H1 (cell line): ENCODE results near the gene MOB3B. TPM values are rescaled to one million over a fixed set of nuclear protein-coding genes. Genes with fewer than 3 reads are reported as not detected.

Experiments
- CTCF ChIA-PET: fragments of 300-600 bp; sonication (Branson Sonifier 250); formaldehyde crosslinking; loops from one replicate; lab custom pipeline; 2021; ENCODE audit not compliant: partially characterized antibody; lab: Charles Lee
- POLR2A ChIA-PET: fragments of 300-600 bp; sonication (Branson Sonifier 250); formaldehyde crosslinking; loops from one replicate; lab custom pipeline; 2021; ENCODE audit warnings: inconsistent platforms; ENCODE audit not compliant: partially characterized antibody; lab: Charles Lee
- DNase-seq, 2 experiments: peaks; one replicate each; pipeline versions ENCODE4 v3.0.0 to v3.0.0-alpha.2; 2010 to 2022; ENCODE audit warnings: low spot score in 2 of 2, low read depth in 1 of 2, mixed read lengths in 1 of 2
- FAIRE-seq: peaks from 2 replicates; lab custom pipeline; 2011; peaks lifted over from hg19 to GRCh38; lab: Jason Lieb, UNC
- H2AFZ ChIP-seq: 2 replicates; pipeline ENCODE4 v1.8.1; 2012; ENCODE audit warnings: low read length, inconsistent platforms
- H2AK5ac ChIP-seq: 2 replicates; pipeline ENCODE4 v1.6.1; 2013; ENCODE audit warnings: low read depth, low read length
- H2BK120ac ChIP-seq: replicated peaks from 2 replicates; pipeline ENCODE3; 2013; ENCODE audit warnings: low read depth, low read length, inconsistent platforms
- H2BK12ac ChIP-seq: 2 replicates; pipeline ENCODE4 v1.6.1; 2013; ENCODE audit warnings: low read depth, low read length
- H2BK15ac ChIP-seq: 2 replicates; pipeline ENCODE4 v1.6.1; 2013; ENCODE audit warnings: low read length
- H2BK20ac ChIP-seq: 2 replicates; pipeline ENCODE4 v1.6.1; 2013; ENCODE audit warnings: low read length
- H2BK5ac ChIP-seq: 2 replicates; pipeline ENCODE4 v1.6.1; 2013; ENCODE audit warnings: low read depth, low read length
- H3K14ac ChIP-seq: 2 replicates; pipeline ENCODE4 v1.6.1; 2013; ENCODE audit warnings: inconsistent platforms; ENCODE audit not compliant: insufficient read length
- H3K18ac ChIP-seq: 2 replicates; pipeline ENCODE4 v1.6.1; 2013; ENCODE audit warnings: low read length; ENCODE audit errors: extremely low read depth
- H3K23ac ChIP-seq: 2 replicates; pipeline ENCODE4 v1.6.1; 2013; ENCODE audit warnings: inconsistent platforms; ENCODE audit not compliant: insufficient read length
- H3K23me2 ChIP-seq: 2 replicates; pipeline ENCODE4 v1.6.1; 2013; ENCODE audit warnings: low read depth, low read length
- H3K27ac ChIP-seq: 2 replicates; pipeline ENCODE4 v1.6.1; 2011; ENCODE audit warnings: low read depth, low read length, inconsistent platforms
- H3K27me3 ChIP-seq, 4 experiments: replicated peaks in 1 of 4; 1 replicate in 1 of 4; 2 replicates in 3 of 4; pipeline versions ENCODE4 v1.6.1 to v1.8.1; 2011 to 2013; ENCODE audit warnings: low read length in 3 of 4, mild to moderate bottlenecking in 3 of 4, inconsistent platforms in 2 of 4, mixed read lengths in 2 of 4, moderate library complexity in 1 of 4; ENCODE audit not compliant: control insufficient read depth in 3 of 4, insufficient read depth in 3 of 4; ENCODE audit errors: extremely low read depth in 1 of 4
- H3K36me3 ChIP-seq, 4 experiments: 2 replicates each; pipeline versions ENCODE4 v1.6.1 to v1.8.1; 2011 to 2013; ENCODE audit warnings: mild to moderate bottlenecking in 4 of 4, low read length in 3 of 4, moderate library complexity in 2 of 4, control low read depth in 1 of 4, inconsistent platforms in 1 of 4; ENCODE audit not compliant: insufficient read depth in 4 of 4, control insufficient read depth in 2 of 4
- H3K4ac ChIP-seq: replicated peaks from 2 replicates; pipeline ENCODE3; 2013; ENCODE audit warnings: low read length, low read depth, mixed read lengths, inconsistent platforms; ENCODE audit not compliant: insufficient read length
- H3K4me1 ChIP-seq, 4 experiments: replicated peaks in 1 of 4; 1 replicate in 1 of 4; 2 replicates in 3 of 4; pipeline versions ENCODE4 v1.6.1 to v1.8.1; 2011 to 2013; ENCODE audit warnings: low read length in 3 of 4, inconsistent platforms in 2 of 4, mixed read lengths in 1 of 4; ENCODE audit not compliant: insufficient read depth in 4 of 4, control insufficient read depth in 3 of 4
- H3K4me2 ChIP-seq, 2 experiments: 2 replicates each; pipeline versions ENCODE4 v1.6.1 to v1.8.1; 2011 to 2013; ENCODE audit warnings: low read depth in 2 of 2, low read length in 2 of 2, control low read depth in 1 of 2, inconsistent platforms in 1 of 2, mild to moderate bottlenecking in 1 of 2; ENCODE audit not compliant: insufficient read depth in 1 of 2
- H3K4me3 ChIP-seq, 4 experiments: fragments of 200-600, 300-600 bp in 1 of 4; sonication (generic), shearing (Covaris generic), sonication (Bioruptor Twin) in 1 of 4; 2 replicates each; pipeline versions ENCODE4 v1.5.1 to v1.8.1; 2011 to 2016; ENCODE audit warnings: low read length in 4 of 4, low read depth in 3 of 4, control low read depth in 2 of 4, inconsistent platforms in 2 of 4, mild to moderate bottlenecking in 2 of 4, mixed read lengths in 1 of 4, moderate library complexity in 1 of 4; ENCODE audit not compliant: insufficient read depth in 2 of 4; ENCODE audit errors: extremely low read depth in 1 of 4
- H3K56ac ChIP-seq: replicated peaks from 2 replicates; pipeline ENCODE3; 2013; ENCODE audit warnings: low read depth, mild to moderate bottlenecking, mixed read lengths, low read length, inconsistent platforms; ENCODE audit not compliant: insufficient read length
- H3K79me1 ChIP-seq: 2 replicates; pipeline ENCODE4 v1.6.1; 2013; ENCODE audit warnings: low read depth, low read length, control low read depth
- H3K79me2 ChIP-seq, 2 experiments: 2 replicates each; pipeline versions ENCODE4 v1.6.1 to v1.8.1; 2012 to 2013; ENCODE audit warnings: low read length in 2 of 2, mild to moderate bottlenecking in 2 of 2, inconsistent platforms in 1 of 2; ENCODE audit not compliant: insufficient read depth in 2 of 2, control insufficient read depth in 1 of 2
- H3K9ac ChIP-seq, 4 experiments: replicated peaks in 1 of 4; 1 replicate in 1 of 4; 2 replicates in 3 of 4; pipeline versions ENCODE4 v1.6.1 to v1.8.1; 2011 to 2013; ENCODE audit warnings: low read depth in 3 of 4, low read length in 3 of 4, control low read depth in 2 of 4, mild to moderate bottlenecking in 2 of 4, moderate library complexity in 2 of 4, inconsistent platforms in 1 of 4; ENCODE audit errors: extremely low read depth in 1 of 4
- H3K9me3 ChIP-seq, 2 experiments: 2 replicates each; pipeline versions ENCODE4 v1.6.1 to v1.8.1; 2012 to 2013; ENCODE audit warnings: mild to moderate bottlenecking in 2 of 2, moderate library complexity in 2 of 2, control low read depth in 1 of 2, inconsistent platforms in 1 of 2, low read depth in 1 of 2, low read length in 1 of 2, mixed read lengths in 1 of 2; ENCODE audit not compliant: insufficient read depth in 2 of 2
- H4K20me1 ChIP-seq, 2 experiments: replicated peaks in 1 of 2; 2 replicates each; pipeline versions ENCODE3 to v1.8.1; 2011 to 2013; ENCODE audit warnings: inconsistent platforms in 2 of 2, low read length in 2 of 2, mild to moderate bottlenecking in 1 of 2; ENCODE audit not compliant: insufficient read depth in 2 of 2, control insufficient read depth in 1 of 2
- H4K5ac ChIP-seq: 2 replicates; pipeline ENCODE4 v1.6.1; 2013; ENCODE audit warnings: low read length, low read depth, mixed read lengths, inconsistent platforms; ENCODE audit not compliant: insufficient read length
- H4K8ac ChIP-seq: 2 replicates; pipeline ENCODE4 v1.8.0; 2013; ENCODE audit warnings: mild to moderate bottlenecking, moderate library complexity, low read length, inconsistent platforms; ENCODE audit not compliant: insufficient read depth; ENCODE audit errors: extremely low read depth
- H4K91ac ChIP-seq: replicated peaks from 2 replicates; pipeline ENCODE3; 2013; ENCODE audit warnings: low read length, mixed read lengths, inconsistent platforms; ENCODE audit not compliant: insufficient read length
- GTF2F1 ChIP-seq: IDR thresholded peaks from 2 replicates; pipeline ENCODE4 v1.6.1; 2012; ENCODE audit warnings: low read depth, low read length, improper control_type of control experiment, borderline replicate concordance
- RXRA ChIP-seq: IDR thresholded peaks from 2 replicates; pipeline ENCODE4 v1.6.1; 2011; ENCODE audit warnings: low read depth, mild to moderate bottlenecking, low read length, moderate library complexity; ENCODE audit not compliant: insufficient read depth
- SIN3A ChIP-seq, 2 experiments: IDR thresholded peaks in 1 of 2; conservative IDR thresholded peaks in 1 of 2; 2 replicates each; pipeline ENCODE4 v1.6.1; 2011 to 2012; ENCODE audit warnings: low read length in 2 of 2, improper control_type of control experiment in 1 of 2, low read depth in 1 of 2, mild to moderate bottlenecking in 1 of 2
- YY1 ChIP-seq: IDR thresholded peaks from 2 replicates; pipeline ENCODE4 v1.6.1; 2011; ENCODE audit warnings: low read depth, mild to moderate bottlenecking, low read length
- WGBS, 2 experiments: shearing (Covaris generic) in 1 of 2; methylation state at CpG; one replicate each; pipeline versions ENCODE4 v1.1.6 to v1.1.7; 2013 to 2015; ENCODE audit warnings: low lambda C conversion rate in 2 of 2, mixed read lengths in 2 of 2, inconsistent platforms in 1 of 2, low coverage in 1 of 2, missing lambda C conversion rate in 1 of 2; ENCODE audit not compliant: insufficient replicate concordance in 2 of 2, insufficient coverage in 1 of 2, insufficient read length in 1 of 2; ENCODE audit errors: extremely low coverage in 1 of 2, missing lambda C conversion rate in 1 of 2; 5-methylcytosine and 5-hydroxymethylcytosine counted together
- polyA plus RNA-seq, 7 experiments: library from polyadenylated mRNA; depleted of rRNA in 3 of 7; stranded (reverse) in 5 of 7; unstranded in 2 of 7; fragments of >200 nt in 5 of 7; fragments of 200-250 nt in 2 of 7; gene quantifications; 1 replicate in 5 of 7; 2 replicates in 1 of 7; 4 replicates in 1 of 7; pipeline versions ENCODE4 v1.2.1 to v1.2.3, GENCODE V29; 2011 to 2013; ENCODE audit warnings: missing spikeins in 2 of 7, mixed read lengths in 2 of 7
- total RNA-seq: library from RNA; stranded (reverse); fragmentation: NEBNext Ultra II Directional; extraction: Animal tissue kit (Norgen Biotek cat#: 25700); gene quantifications from 2 replicates; pipeline ENCODE4 v1.2.1, GENCODE V29; 2021

Gene MOB3B
- total and polyA plus RNA-seq, 2 of the 8 experiments (the other 6 are each of a cell fraction or from before 2014, with no cell fraction given): 12.7 to 16.1 TPM

DNA sequence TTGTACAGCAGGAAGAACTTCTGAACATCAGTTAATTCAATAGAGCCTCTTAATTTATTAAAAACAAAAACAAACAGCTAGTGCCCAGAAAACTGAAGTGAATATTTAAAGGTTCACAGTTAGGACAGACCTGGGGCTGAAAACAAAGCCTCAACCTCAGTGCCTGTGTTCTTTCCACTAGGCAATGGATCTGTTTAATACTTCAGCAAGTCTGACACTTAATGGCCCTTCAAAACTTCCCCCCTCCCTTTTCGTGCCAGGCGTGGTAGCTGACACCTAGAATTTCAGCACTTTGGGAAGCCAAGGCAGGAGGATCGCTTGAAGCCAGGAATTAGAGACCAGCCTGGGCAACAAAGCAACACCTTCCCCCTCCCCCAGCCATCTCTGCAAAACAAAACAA is 60.1 kb downstream of the MOB3B start:
- Histone ChIP-seq H3K56ac (no peak overlapping the region), H3K79me1 (peaks cover 2% of the 10 kb centered on the region; the same call in 1 of the 2 replicates)

More for the DNA sequence above, 60.1 kb downstream of the MOB3B start:
- Histone ChIP-seq H2BK120ac (no peak overlapping the region), H4K20me1 (no peaks in the 10 kb centered on the region), H4K8ac (no peak overlapping the region), H2AFZ (no peak overlapping the region), H3K23ac (no peak overlapping the region), H3K4me1 (peaks cover 0 to 11% (median 3%) of the 10 kb centered on the region in 4 experiments; a peak in 2 of 7 replicates), H3K79me2 (0 out of 4 replicates have a peak, but pooled peaks cover 0 to 3% of the 10 kb centered on the region in 2 experiments), H3K18ac (no peak overlapping the region), H3K14ac (no peak overlapping the region), H3K23me2 (peaks cover 2% of the 10 kb centered on the region; the same call in 1 of the 2 replicates), H3K4ac (no peak overlapping the region), H2BK5ac (no peak overlapping the region), H3K27ac (no peak overlapping the region), H2BK20ac (no peak overlapping the region), H4K91ac (no peak overlapping the region), H3K4me3 (no peak overlapping the region), H3K27me3 (no peaks in the 10 kb centered on the region), H2AK5ac (no peak overlapping the region), H3K9me3 (no peaks in the 10 kb centered on the region), H3K4me2 (no peak overlapping the region), H4K5ac (no peak overlapping the region)
- no peak for FAIRE-seq
- ChIA-PET POLR2A (interaction anchor here (2.0 kb wide), 1 partner anchor 14 kb away, joined by 5 read pairs; no protein-coding TSS in a partner anchor), CTCF (interaction anchor here (1.0 to 1.4 kb wide), 3 partner anchors 9 to 78 kb away, joined by 3 to 4 read pairs (median 3); no protein-coding TSS in a partner anchor)
- WGBS, 2 experiments: 100% methylated on average over 3 of the region's 3 CpGs; no CpG with 5 or more reads in 1 of the 2 experiments
- TF ChIP-seq GTF2F1 (no peak), SIN3A (conservative IDR thresholded peaks at IDR 0.05 in 1 of 2, IDR thresholded peaks at IDR 0.05 in 1 of 2; ENCODE audit: low read depth in 1 of 2, low read length in 2 of 2) (no peak), YY1 (no peak), RXRA (no peak)
- TF ChIP-seq, all 59 proteins: peak for 0
- no peak overlapping the region for H2BK12ac ChIP-seq
- no peak overlapping the region for H3K9ac ChIP-seq
- no peak for DNase-seq
- H2BK15ac ChIP-seq: no peak overlapping the region
- H3K36me3 ChIP-seq: no peaks in the 10 kb centered on the region; a peak in 1 of 8 replicates
